GM12891 (cell line): ENCODE data around the gene EYS.

ENCODE experiments used
- PAX5 ChIP-seq: IDR thresholded peaks from 2 replicates; pipeline ENCODE4 v1.6.1; 2011; ENCODE audit warnings: low read length, moderate library complexity, mild to moderate bottlenecking; ENCODE audit not compliant: insufficient read depth, severe bottlenecking
- POLR2A ChIP-seq: IDR thresholded peaks from 2 replicates; pipeline ENCODE4 v1.6.1; 2011; ENCODE audit warnings: low read depth, low read length, control low read depth
- POLR2AphosphoS5 ChIP-seq: IDR thresholded peaks from 2 replicates; pipeline ENCODE4 v1.6.1; 2011; ENCODE audit warnings: low read depth, low read length, control low read depth
- POU2F2 ChIP-seq: IDR thresholded peaks from 2 replicates; pipeline ENCODE4 v1.6.1; 2011; ENCODE audit warnings: low read depth, mild to moderate bottlenecking, control low read depth, low read length, moderate library complexity
- SPI1 ChIP-seq: IDR thresholded peaks from 2 replicates; pipeline ENCODE4 v1.6.1; 2011; ENCODE audit warnings: low read depth, low read length, control low read depth
- TAF1 ChIP-seq: IDR thresholded peaks from 2 replicates; pipeline ENCODE4 v1.6.1; 2011; ENCODE audit warnings: low read depth, low read length, control low read depth

DNA sequence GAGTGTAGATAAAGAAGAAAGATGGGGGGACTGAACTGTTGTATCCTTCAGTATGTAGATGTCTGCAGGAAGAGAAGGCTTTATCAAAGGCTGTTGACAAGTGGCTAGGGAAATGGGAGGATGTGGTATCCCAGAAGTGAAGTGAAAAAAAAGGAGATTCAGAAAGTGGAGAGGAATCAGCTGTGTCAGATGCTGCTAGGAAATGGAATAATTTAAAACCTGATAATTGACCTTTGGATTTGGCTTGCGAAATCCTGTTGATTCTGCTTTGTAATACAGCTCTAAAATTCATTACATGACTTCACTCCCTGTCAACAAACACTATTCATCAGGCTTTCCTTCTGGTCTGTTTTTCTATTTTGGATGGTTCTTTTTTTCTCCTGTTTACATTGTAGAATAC, 2029.7 kb downstream of the EYS start:
- no peak for TF ChIP-seq POLR2A
- no peak for TF ChIP-seq TAF1
- no peak for TF ChIP-seq POLR2AphosphoS5
- no peak for TF ChIP-seq POU2F2
- no peak for TF ChIP-seq SPI1
- no peak for TF ChIP-seq PAX5
